Fibroblast of villous mesenchyme (primary cell): Measurements from ENCODE around the gene BMAL1. TPM values are rescaled to one million over a fixed set of nuclear protein-coding genes. Genes with fewer than 3 reads are reported as not detected.

Experiments
- DNase-seq: peaks from one replicate; pipeline ENCODE4 v3.0.0-alpha.2; 2010; ENCODE audit warnings: low read depth
- H3K4me3 ChIP-seq: 2 replicates; pipeline ENCODE4 v1.5.1; 2011; ENCODE audit warnings: low read depth, mild to moderate bottlenecking, low read length
- total RNA-seq: library from RNA; depleted of rRNA; stranded (reverse); fragments of >200 nt; gene quantifications from 2 replicates; pipeline ENCODE4 v1.2.3, GENCODE V29; 2012
- TF ChIP-seq, protein P1 (sequence below): IDR thresholded peaks from 2 replicates; pipeline ENCODE4 v1.5.1; 2012; ENCODE audit warnings: low read depth, mild to moderate bottlenecking, low read length; ENCODE audit not compliant: insufficient read depth

BMAL1 gene
- total RNA-seq, 1 donor: 10.4 TPM

GRCh38 chr11:13366266-13367026 lies 88.9 kb downstream of the BMAL1 start:
- peak; percentile 47 for DNase-seq
- TF ChIP-seq, protein P1, sequence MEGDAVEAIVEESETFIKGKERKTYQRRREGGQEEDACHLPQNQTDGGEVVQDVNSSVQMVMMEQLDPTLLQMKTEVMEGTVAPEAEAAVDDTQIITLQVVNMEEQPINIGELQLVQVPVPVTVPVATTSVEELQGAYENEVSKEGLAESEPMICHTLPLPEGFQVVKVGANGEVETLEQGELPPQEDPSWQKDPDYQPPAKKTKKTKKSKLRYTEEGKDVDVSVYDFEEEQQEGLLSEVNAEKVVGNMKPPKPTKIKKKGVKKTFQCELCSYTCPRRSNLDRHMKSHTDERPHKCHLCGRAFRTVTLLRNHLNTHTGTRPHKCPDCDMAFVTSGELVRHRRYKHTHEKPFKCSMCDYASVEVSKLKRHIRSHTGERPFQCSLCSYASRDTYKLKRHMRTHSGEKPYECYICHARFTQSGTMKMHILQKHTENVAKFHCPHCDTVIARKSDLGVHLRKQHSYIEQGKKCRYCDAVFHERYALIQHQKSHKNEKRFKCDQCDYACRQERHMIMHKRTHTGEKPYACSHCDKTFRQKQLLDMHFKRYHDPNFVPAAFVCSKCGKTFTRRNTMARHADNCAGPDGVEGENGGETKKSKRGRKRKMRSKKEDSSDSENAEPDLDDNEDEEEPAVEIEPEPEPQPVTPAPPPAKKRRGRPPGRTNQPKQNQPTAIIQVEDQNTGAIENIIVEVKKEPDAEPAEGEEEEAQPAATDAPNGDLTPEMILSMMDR: no peak

DNA sequence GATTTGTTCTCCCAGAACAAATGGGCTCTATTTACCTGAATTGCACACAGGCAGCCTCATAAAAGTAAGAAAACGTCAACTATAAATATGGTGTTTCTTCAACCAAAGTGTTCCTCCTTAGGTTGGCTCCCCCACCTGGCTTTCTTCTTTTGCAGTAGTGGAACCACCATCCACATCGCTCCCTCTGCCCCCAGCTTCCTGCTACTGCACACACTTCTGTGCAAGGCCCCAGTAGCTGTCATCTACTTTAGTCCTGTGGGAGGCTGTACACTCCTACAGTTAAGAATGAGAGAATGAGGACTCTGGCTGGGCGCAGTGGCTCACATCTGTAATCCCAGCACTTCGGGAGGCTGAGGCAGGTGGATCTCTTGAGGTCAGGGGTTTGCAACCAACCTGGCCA lies 89.5 kb downstream of the BMAL1 start:
- DNase-seq: no peak
- TF ChIP-seq, protein P1: no peak

More at GRCh38 chr11:13366266-13367026, 88.9 kb downstream of the BMAL1 start:
- H3K4me3 ChIP-seq: no peak overlapping the region

GRCh38 chr11:13368041-13368446 lies 90.5 kb downstream of the BMAL1 start:
- TF ChIP-seq, protein P1: no peak
- DNase-seq: peak; percentile 20
- no peak overlapping the region for H3K4me3 ChIP-seq

More for the DNA sequence above, 89.5 kb downstream of the BMAL1 start:
- no peak overlapping the region for H3K4me3 ChIP-seq

DNA sequence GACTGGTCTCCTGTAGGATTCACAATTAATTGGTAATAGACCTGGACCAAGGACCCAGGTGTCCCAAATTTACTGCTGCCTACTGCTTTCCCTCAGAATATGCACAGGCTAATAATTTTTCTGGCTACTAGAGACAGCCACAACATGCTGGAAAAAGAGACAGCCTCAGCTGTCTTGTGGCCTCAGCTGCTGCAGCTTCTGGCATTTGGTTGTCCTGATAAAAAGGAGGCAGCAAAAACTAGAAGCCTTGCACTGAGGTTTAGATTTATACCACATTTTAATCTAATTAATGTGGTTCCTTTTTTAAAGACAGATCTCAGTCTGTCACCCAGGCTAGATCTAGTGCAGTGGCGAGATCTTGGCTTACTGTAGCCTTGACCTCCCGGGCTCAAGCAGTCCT lies 95.6 kb downstream of the BMAL1 start:
- TF ChIP-seq, protein P1: no peak
- H3K4me3 ChIP-seq: no peak overlapping the region
- no peak for DNase-seq

DNA sequence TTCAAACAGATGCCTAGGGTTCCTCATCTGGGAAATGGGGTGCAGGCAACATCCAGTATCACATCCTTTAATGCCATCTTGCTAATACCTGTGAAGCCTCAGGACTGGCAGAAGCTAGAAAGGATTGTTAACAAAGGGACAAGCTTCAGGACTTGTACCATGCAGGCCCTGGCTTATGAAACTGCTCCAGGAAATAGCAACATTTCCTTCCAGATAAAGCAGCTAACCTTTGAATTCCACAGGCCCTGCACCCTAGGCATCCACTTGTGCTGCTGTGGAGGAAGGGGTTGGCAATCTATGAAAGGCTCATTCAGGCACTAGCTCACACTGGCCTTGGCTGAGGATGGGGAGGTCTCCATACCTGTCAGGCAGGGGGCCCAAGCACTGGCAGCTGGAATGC lies 98.2 kb downstream of the BMAL1 start:
- TF ChIP-seq, protein P1: no peak
- H3K4me3 ChIP-seq: no peak overlapping the region
- no peak for DNase-seq

GRCh38 chr11:13376402-13376801 lies 98.8 kb downstream of the BMAL1 start:
- no peak overlapping the region for H3K4me3 ChIP-seq
- DNase-seq: no peak
- TF ChIP-seq, protein P1: no peak
